ENCODE results near the gene IRF8.
"Not testable (repeated sequence)": the region's sequence is repeated elsewhere in the genome, so short reads cannot be mapped to it uniquely, and the experiment has no call there.

The IRF8 gene

GRCh38 chr16:85897382-85897781 lies 1.6 kb upstream of the IRF8 start:
- no peak for DNase-seq

GRCh38 chr16:85899444-85899843 lies 482 bp downstream of the IRF8 start:
- DNase-seq, result no peak

GRCh38 chr16:85900027-85900792 lies 1.2 kb downstream of the IRF8 start:
- DNase-seq, result no peak

GRCh38 chr16:85901110-85901509 lies 2.1 kb downstream of the IRF8 start:
- no peak for DNase-seq

GRCh38 chr16:85901773-85902365 lies 2.9 kb downstream of the IRF8 start:
- no peak for DNase-seq

GRCh38 chr16:85902366-85903155 lies 3.6 kb downstream of the IRF8 start:
- DNase-seq, result no peak

- DNase-seq, result peak; percentile 90
Observed at GRCh38 chr16:85903559-85903958, 4.6 kb downstream of the IRF8 start.

- DNase-seq, result no peak
Observed at GRCh38 chr16:85905110-85906095, 6.4 kb downstream of the IRF8 start.

GRCh38 chr16:85906349-85906748 lies 7.4 kb downstream of the IRF8 start:
- no peak for DNase-seq

GRCh38 chr16:85907231-85907630 lies 8.3 kb downstream of the IRF8 start:
- not testable (repeated sequence) for DNase-seq

GRCh38 chr16:85908444-85908843 lies 9.5 kb downstream of the IRF8 start:
- DNase-seq, result no peak

- no peak for DNase-seq
Observed at GRCh38 chr16:85908889-85909589, 10.1 kb downstream of the IRF8 start.

- no peak for DNase-seq
Observed at GRCh38 chr16:85909932-85910853, 11.2 kb downstream of the IRF8 start.

- no peak for DNase-seq
Observed at GRCh38 chr16:85910854-85911247, 11.9 kb downstream of the IRF8 start.

GRCh38 chr16:85911251-85911930 lies 12.4 kb downstream of the IRF8 start:
- DNase-seq, result no peak

- DNase-seq, result no peak
Observed at GRCh38 chr16:85912211-85912974, 13.4 kb downstream of the IRF8 start.

- no peak for DNase-seq
Observed at GRCh38 chr16:85913141-85913601, 14.2 kb downstream of the IRF8 start.

GRCh38 chr16:85913688-85914422 lies 14.9 kb downstream of the IRF8 start:
- no peak for DNase-seq

GRCh38 chr16:85914423-85914794 lies 15.4 kb downstream of the IRF8 start:
- no peak for DNase-seq

All from NCI-H2171 (cell line).